NCI-H2107 treated with DMSO at 0.1 percent for 48 hours (cell line): Measurements from ENCODE around the gene CASS4.

Experiments used
- DNase-seq: peaks from one replicate; lab custom pipeline; 2025; ENCODE audit not compliant: unreplicated experiment; lab: John Stamatoyannopoulos, UW

The CASS4 gene

GRCh38 chr20:56501116-56501515 is 89.1 kb downstream of the CASS4 start:
- no peak for DNase-seq

- no peak for DNase-seq
Observed at GRCh38 chr20:56503916-56504315, 91.9 kb downstream of the CASS4 start.

DNA sequence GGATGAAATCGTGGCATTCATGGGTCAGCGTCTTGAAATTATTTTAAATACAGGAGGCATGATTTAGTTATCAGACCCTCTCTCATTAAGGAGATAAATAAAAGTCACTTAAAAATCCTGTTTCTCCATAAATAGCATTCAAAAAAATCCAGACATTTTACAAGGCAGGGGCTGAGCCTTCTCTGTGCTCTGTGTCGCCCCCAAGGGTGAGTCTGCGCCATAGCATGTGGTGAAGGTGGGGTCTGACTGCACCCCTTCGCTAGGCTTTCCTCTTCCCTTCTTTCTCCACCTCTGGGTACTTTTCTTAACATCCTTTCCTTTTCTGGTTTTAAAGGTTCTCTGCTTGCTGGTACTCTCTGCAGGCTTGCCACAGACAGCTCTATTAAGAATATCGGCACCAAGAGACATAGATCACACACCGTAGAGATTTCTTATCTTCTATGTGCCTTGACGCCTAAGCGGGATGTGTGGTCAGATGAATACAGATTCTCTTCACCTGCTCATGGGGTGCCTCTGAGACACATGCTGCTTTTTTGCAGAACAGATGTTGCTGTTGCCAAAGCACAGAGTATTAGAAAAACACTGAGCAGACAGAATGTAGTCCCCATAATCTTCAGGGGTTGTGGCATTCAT is 92.4 kb downstream of the CASS4 start:
- no peak for DNase-seq

GRCh38 chr20:56506103-56506502 is 94.0 kb downstream of the CASS4 start:
- no peak for DNase-seq
